DND-41 (cell line): ENCODE measurements around the gene RAB37.

Experiments used
- ATAC-seq: fragments of 200-7000 bp; cut with Tn5 transposase; 3 replicates; pipeline ENCODE4 v1.9.1; 2021; ENCODE audit warnings: low read depth; ENCODE audit not compliant: insufficient read depth
- DNase-seq: peaks from one replicate; pipeline ENCODE4 v3.0.0-alpha.2; 2020
- H2AFZ ChIP-seq: 2 replicates; pipeline ENCODE4 v1.6.0; 2012; ENCODE audit warnings: low read depth, low read length
- H3K27ac ChIP-seq: 2 replicates; pipeline ENCODE4 v1.5.1; 2012; ENCODE audit warnings: low read length, inconsistent platforms
- H3K27me3 ChIP-seq: fragments of 200-600 bp; sonication (generic); 2 replicates; pipeline ENCODE4 v1.6.0; 2012; ENCODE audit warnings: low read length, mild to moderate bottlenecking, inconsistent platforms; ENCODE audit not compliant: insufficient read depth, poor library complexity
- H3K36me3 ChIP-seq: 2 replicates; pipeline ENCODE4 v1.5.1; 2012; ENCODE audit warnings: low read length, inconsistent platforms; ENCODE audit not compliant: insufficient read depth
- H3K4me1 ChIP-seq: 2 replicates; pipeline ENCODE4 v1.5.1; 2012; ENCODE audit warnings: mild to moderate bottlenecking, low read length; ENCODE audit not compliant: insufficient read depth
- H3K4me2 ChIP-seq: 2 replicates; pipeline ENCODE4 v1.6.0; 2012; ENCODE audit warnings: mild to moderate bottlenecking, moderate library complexity, low read length, inconsistent platforms; ENCODE audit not compliant: insufficient read depth
- H3K4me3 ChIP-seq, 2 experiments: fragments of 200-600 bp in 1 of 2; shearing (Covaris generic) in 1 of 2; 2 replicates each; pipeline ENCODE4 v1.5.1; 2012 to 2016; ENCODE audit warnings: inconsistent platforms in 2 of 2, low read length in 2 of 2, mild to moderate bottlenecking in 2 of 2, low read depth in 1 of 2, moderate library complexity in 1 of 2
- H3K79me2 ChIP-seq: 2 replicates; pipeline ENCODE4 v1.6.0; 2012; ENCODE audit warnings: low read length, inconsistent platforms; ENCODE audit not compliant: insufficient read depth
- H3K9ac ChIP-seq: 2 replicates; pipeline ENCODE4 v1.6.0; 2012; ENCODE audit warnings: low read depth, mild to moderate bottlenecking, inconsistent platforms, low read length, moderate library complexity
- H3K9me3 ChIP-seq: 2 replicates; pipeline ENCODE4 v1.5.1; 2012; ENCODE audit warnings: low read length, moderate library complexity, mild to moderate bottlenecking, inconsistent platforms; ENCODE audit not compliant: insufficient read depth, severe bottlenecking
- H4K20me1 ChIP-seq: 2 replicates; pipeline ENCODE4 v1.6.0; 2012; ENCODE audit warnings: low read length; ENCODE audit not compliant: insufficient read depth
- EZH2 ChIP-seq: IDR thresholded peaks from 3 replicates; pipeline ENCODE4 v1.6.1; 2012; ENCODE audit warnings: borderline replicate concordance, low read depth, mild to moderate bottlenecking, moderate library complexity, low read length, inconsistent platforms; ENCODE audit not compliant: severe bottlenecking
- TF ChIP-seq, protein P1 (sequence below): IDR thresholded peaks from 2 replicates; pipeline ENCODE4 v1.5.1; 2012; ENCODE audit warnings: borderline replicate concordance, low read length, moderate library complexity, mild to moderate bottlenecking; ENCODE audit not compliant: poor library complexity, severe bottlenecking; ENCODE audit errors: extremely low read depth

The RAB37 gene

DNA sequence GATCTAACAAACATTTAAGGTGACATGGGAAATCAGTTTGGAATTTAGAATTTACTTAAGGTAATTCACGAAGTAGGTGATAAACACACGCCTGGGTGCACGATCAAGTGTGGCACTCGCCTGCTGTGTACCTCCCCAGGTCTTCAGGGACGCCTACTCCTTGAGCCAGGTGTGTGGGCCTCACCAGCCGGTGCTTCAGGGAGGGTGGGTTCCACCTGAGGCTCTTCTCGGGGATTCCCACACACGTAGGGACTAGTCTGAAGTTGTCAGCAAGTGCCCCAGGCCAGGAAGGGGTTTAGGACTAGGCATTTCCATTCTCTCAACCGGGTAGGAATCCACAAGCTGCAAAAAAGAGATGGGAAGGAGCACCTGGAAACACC, 48.9 kb downstream of the RAB37 start:
- Histone ChIP-seq H3K79me2 (no peaks in the 10 kb centered on the region), H3K27me3 (no peaks in the 10 kb centered on the region), H3K27ac (no peak overlapping the region), H3K36me3 (peaks cover 21% of the 10 kb centered on the region), H3K9ac (no peak overlapping the region), H3K4me3 (no peak overlapping the region), H4K20me1 (no peaks in the 10 kb centered on the region), H3K4me1 (no peaks in the 10 kb centered on the region), H3K9me3 (no peaks in the 10 kb centered on the region), H3K4me2 (no peak overlapping the region), H2AFZ (no peak overlapping the region)
- ATAC-seq: no peak
- DNase-seq: no peak
- TF ChIP-seq, protein P1, sequence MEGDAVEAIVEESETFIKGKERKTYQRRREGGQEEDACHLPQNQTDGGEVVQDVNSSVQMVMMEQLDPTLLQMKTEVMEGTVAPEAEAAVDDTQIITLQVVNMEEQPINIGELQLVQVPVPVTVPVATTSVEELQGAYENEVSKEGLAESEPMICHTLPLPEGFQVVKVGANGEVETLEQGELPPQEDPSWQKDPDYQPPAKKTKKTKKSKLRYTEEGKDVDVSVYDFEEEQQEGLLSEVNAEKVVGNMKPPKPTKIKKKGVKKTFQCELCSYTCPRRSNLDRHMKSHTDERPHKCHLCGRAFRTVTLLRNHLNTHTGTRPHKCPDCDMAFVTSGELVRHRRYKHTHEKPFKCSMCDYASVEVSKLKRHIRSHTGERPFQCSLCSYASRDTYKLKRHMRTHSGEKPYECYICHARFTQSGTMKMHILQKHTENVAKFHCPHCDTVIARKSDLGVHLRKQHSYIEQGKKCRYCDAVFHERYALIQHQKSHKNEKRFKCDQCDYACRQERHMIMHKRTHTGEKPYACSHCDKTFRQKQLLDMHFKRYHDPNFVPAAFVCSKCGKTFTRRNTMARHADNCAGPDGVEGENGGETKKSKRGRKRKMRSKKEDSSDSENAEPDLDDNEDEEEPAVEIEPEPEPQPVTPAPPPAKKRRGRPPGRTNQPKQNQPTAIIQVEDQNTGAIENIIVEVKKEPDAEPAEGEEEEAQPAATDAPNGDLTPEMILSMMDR: no peak
- TF ChIP-seq EZH2: no peak

- DNase-seq: no peak
Measured at GRCh38 chr17:74786431-74787055, 49.5 kb downstream of the RAB37 start.

DNA sequence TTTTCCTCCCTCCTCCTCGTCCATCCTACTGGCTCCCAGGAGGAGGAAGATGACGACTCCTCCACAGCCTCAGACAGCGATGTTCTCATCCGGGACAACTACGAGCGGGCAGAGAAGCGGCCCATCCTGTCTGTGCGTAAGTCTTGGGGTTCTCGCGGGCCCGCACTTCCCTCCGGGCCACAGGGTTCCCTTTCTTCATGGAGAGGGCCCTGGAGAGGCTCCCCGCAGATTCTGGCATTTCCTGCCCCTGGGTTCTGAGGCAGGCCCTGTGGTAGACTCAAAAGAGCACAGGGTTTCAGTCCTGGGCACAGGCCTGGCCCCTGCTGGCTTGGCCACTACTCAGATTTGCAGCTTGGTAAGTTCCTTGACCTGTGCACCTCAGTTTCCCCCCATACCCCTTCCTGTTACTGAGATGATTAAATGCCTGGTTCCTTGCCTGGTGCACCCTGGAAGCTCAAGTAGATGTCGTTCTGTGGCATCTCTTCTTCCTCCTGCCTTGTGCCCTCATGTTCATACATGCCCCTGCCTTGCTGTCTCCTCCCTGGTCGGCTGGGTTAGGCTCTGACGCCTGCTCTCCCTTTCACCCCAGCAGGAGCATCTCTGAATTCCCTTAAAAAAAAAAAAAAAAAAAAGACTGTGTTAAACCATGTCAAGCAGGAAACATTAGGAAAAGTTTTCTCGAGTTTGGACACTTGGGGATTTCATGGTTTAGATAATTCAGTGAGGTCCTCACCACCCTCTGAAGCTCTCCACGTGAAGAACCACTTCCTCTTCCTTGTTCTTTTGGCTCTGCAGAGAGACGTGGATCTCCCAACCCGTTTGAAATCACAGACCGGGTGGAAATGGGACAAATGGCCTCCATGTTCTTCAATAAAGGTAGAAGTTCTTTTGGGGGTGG, 53.4 kb downstream of the RAB37 start:
- Histone ChIP-seq H3K27ac (no peak overlapping the region), H3K4me2 (no peak overlapping the region), H3K9ac (no peak overlapping the region), H3K27me3 (no peaks in the 10 kb centered on the region), H3K9me3 (no peaks in the 10 kb centered on the region), H3K4me1 (no peaks in the 10 kb centered on the region), H3K4me3 (no peak overlapping the region), H4K20me1 (no peaks in the 10 kb centered on the region), H2AFZ (no peak overlapping the region), H3K36me3 (peaks cover 25% of the 10 kb centered on the region), H3K79me2 (no peaks in the 10 kb centered on the region)
- ATAC-seq (no peak), DNase-seq (no peak)
- TF ChIP-seq, protein P1: no peak
- TF ChIP-seq EZH2: no peak

More at GRCh38 chr17:74786431-74787055, 49.5 kb downstream of the RAB37 start:
- Histone ChIP-seq H3K4me3 (no peak overlapping the region), H3K36me3 (peaks cover 21% of the 10 kb centered on the region), H3K79me2 (no peaks in the 10 kb centered on the region), H4K20me1 (no peaks in the 10 kb centered on the region), H3K9ac (no peak overlapping the region), H3K4me2 (no peak overlapping the region), H3K4me1 (no peaks in the 10 kb centered on the region), H3K27me3 (no peaks in the 10 kb centered on the region), H2AFZ (no peak overlapping the region), H3K27ac (no peak overlapping the region), H3K9me3 (no peaks in the 10 kb centered on the region)
- no peak for ATAC-seq
- TF ChIP-seq, protein P1: no peak
- no peak for TF ChIP-seq EZH2
